Effector memory CD8-positive, alpha-beta T cell (primary cell): ENCODE measurements around the gene IL18R1.

Experiments used
- ATAC-seq: fragments of 150-1000 bp; cut with Tn5 transposase; replicated peaks from 2 replicates; pipeline ENCODE4 v1.10.0; 2021; ENCODE audit warnings: mild to moderate bottlenecking, moderate library complexity
- DNase-seq, 3 experiments: peaks; one replicate each; pipeline ENCODE4 v3.0.0; 2021
- H3K27ac Mint-ChIP-seq, 2 donors: one replicate each; pipeline ENCODE4 v1.8.0; 2022; ENCODE audit warnings: mild to moderate bottlenecking in 2 of 2, mixed read lengths in 2 of 2, moderate library complexity in 2 of 2
- H3K27me3 Mint-ChIP-seq, 2 donors: one replicate each; pipeline ENCODE4 v1.8.0; 2022; ENCODE audit warnings: mixed read lengths in 2 of 2
- H3K36me3 Mint-ChIP-seq: one replicate; pipeline ENCODE4 v1.8.0; 2022; ENCODE audit warnings: mild to moderate bottlenecking, moderate library complexity, mixed read lengths; ENCODE audit not compliant: insufficient read depth
- H3K4me1 Mint-ChIP-seq, 2 donors: one replicate each; pipeline ENCODE4 v1.8.0; 2022; ENCODE audit warnings: low read depth in 2 of 2, mixed read lengths in 2 of 2
- H3K4me3 Mint-ChIP-seq, 2 donors: one replicate each; pipeline ENCODE4 v1.8.0; 2022; ENCODE audit warnings: mild to moderate bottlenecking in 2 of 2, mixed read lengths in 2 of 2, moderate library complexity in 2 of 2
- H3K9me3 Mint-ChIP-seq, 2 donors: one replicate each; pipeline ENCODE4 v1.8.0; 2022; ENCODE audit warnings: mixed read lengths in 2 of 2

IL18R1 gene

GRCh38 chr2:102358496-102358895 lies 2.9 kb downstream of the IL18R1 start:
- H3K27me3 Mint-ChIP-seq = no peaks in the 10 kb centered on the region
- H3K4me3 Mint-ChIP-seq = peak overlapping the region; percentile 98
- H3K9me3 Mint-ChIP-seq = no peaks in the 10 kb centered on the region
- H3K27ac Mint-ChIP-seq = peak overlapping the region; percentile 97 to 99
- peaks cover 34% of the 10 kb centered on the region for H3K36me3 Mint-ChIP-seq
- no peak for DNase-seq
- no peak for ATAC-seq
- peaks cover 37 to 47% of the 10 kb centered on the region in 2 donors for H3K4me1 Mint-ChIP-seq

- no peak for DNase-seq
- Mint-ChIP-seq H3K9me3 (no peaks in the 10 kb centered on the region), H3K27ac (peak overlapping the region; percentile 52 to 97), H3K4me3 (peak overlapping the region; percentile 98), H3K27me3 (no peaks in the 10 kb centered on the region), H3K36me3 (peaks cover 34% of the 10 kb centered on the region), H3K4me1 (peaks cover 37 to 49% of the 10 kb centered on the region in 2 donors)
- no peak for ATAC-seq
Observed at GRCh38 chr2:102359527-102359926, 3.9 kb downstream of the IL18R1 start.

DNA sequence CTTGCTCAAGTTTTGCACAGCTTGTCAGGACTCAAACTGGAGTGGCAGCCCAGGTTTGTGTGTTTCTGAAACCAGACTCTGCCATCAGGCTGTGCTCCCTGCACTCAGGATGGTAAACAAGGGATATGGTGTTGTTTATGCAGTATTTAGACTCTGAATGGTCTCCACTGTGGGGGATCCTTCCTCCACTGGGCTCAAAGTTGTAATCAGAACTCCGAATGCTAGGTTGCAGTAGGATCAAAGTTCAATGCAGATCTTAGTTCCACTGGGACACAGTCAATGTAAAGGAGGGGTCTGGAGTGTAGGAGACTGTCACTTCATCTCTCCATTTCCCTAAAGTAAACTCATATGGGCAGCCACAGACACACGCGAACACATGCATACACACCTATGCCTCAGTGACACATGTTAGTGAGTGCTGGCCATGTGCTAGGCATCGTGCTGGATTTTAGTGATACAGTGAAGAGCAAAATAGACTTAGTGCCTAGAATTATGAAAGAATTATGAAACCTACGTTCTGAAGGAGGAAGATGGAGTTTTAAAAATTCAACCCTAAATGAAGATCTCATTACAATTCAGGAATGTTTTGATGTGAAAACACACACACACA lies 6.1 kb downstream of the IL18R1 start:
- H3K27ac Mint-ChIP-seq = peak overlapping the region in 1 of 2 donors; percentile 31
- peaks cover 2 to 22% of the 10 kb centered on the region in 2 donors for H3K9me3 Mint-ChIP-seq
- peaks cover 49 to 57% of the 10 kb centered on the region in 2 donors for H3K4me1 Mint-ChIP-seq
- H3K27me3 Mint-ChIP-seq = no peaks in the 10 kb centered on the region
- no peak for DNase-seq
- peaks cover 30% of the 10 kb centered on the region for H3K36me3 Mint-ChIP-seq
- no peak for ATAC-seq
- H3K4me3 Mint-ChIP-seq = no peak overlapping the region

GRCh38 chr2:102365763-102366162 lies 10.2 kb downstream of the IL18R1 start:
- peaks cover 39% of the 10 kb centered on the region for H3K36me3 Mint-ChIP-seq
- H3K4me1 Mint-ChIP-seq = peaks cover 57 to 59% of the 10 kb centered on the region in 2 donors
- ATAC-seq = no peak
- H3K4me3 Mint-ChIP-seq = peak overlapping the region in 1 of 2 donors; percentile 73
- no peaks in the 10 kb centered on the region for H3K27me3 Mint-ChIP-seq
- H3K9me3 Mint-ChIP-seq = peaks cover 2 to 22% of the 10 kb centered on the region in 2 donors
- peak overlapping the region; percentile 90 to 91 for H3K27ac Mint-ChIP-seq
- no peak for DNase-seq

DNA sequence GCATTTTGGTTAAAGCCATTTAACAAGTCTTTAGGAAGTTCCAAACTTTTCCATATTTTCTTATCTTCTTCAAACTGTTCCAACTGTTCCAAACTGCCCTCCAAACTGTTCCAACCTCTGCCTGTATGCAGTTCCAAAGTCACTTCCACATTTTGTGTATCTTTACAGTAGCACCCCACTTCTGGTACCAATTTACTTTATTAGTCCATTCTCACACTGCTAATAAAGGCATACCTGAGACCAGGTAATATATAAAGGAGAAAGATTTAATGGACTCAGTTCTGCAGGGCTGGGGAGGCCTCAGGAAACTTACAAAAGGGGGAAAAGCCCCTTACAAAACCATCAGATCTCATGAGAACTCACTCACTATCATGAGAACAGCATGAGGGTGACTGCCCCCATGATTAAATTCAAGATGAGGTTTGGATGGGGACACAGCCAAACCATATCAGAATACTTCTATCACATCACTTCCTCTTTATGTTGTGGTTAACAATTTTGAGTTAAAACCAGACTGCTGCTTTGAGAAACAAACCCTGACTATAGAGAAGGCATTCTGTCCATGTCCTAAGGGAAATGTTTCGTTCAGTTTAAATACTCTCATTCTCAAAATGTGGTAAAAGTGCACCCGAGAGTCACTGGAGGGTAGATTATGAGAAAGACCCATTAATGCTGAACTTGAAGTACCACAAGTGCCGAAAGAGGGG lies 11.0 kb downstream of the IL18R1 start:
- ATAC-seq = peak; percentile 39
- H3K27me3 Mint-ChIP-seq = no peaks in the 10 kb centered on the region
- peaks cover 56 to 58% of the 10 kb centered on the region in 2 donors for H3K4me1 Mint-ChIP-seq
- DNase-seq = peak in 2 of 3 experiments; percentile 14 to 20
- peak overlapping the region; percentile 73 to 80 for H3K4me3 Mint-ChIP-seq
- H3K36me3 Mint-ChIP-seq = peaks cover 43% of the 10 kb centered on the region
- peaks cover 2 to 22% of the 10 kb centered on the region in 2 donors for H3K9me3 Mint-ChIP-seq
- H3K27ac Mint-ChIP-seq = peak overlapping the region; percentile 90 to 91

GRCh38 chr2:102367331-102367971 lies 11.9 kb downstream of the IL18R1 start:
- peaks cover 2 to 22% of the 10 kb centered on the region in 2 donors for H3K9me3 Mint-ChIP-seq
- H3K4me1 Mint-ChIP-seq = peaks cover 50 to 53% of the 10 kb centered on the region in 2 donors
- DNase-seq (peak; percentile 26 to 35 (median 32)), ATAC-seq (peak; percentile 82)
- H3K4me3 Mint-ChIP-seq = peak overlapping the region; percentile 73 to 80
- H3K27me3 Mint-ChIP-seq = no peaks in the 10 kb centered on the region
- peak overlapping the region; percentile 90 to 91 for H3K27ac Mint-ChIP-seq
- peaks cover 36% of the 10 kb centered on the region for H3K36me3 Mint-ChIP-seq

- peak overlapping the region; percentile 73 to 80 for H3K4me3 Mint-ChIP-seq
- H3K4me1 Mint-ChIP-seq = peaks cover 50 to 53% of the 10 kb centered on the region in 2 donors
- ATAC-seq (peak; percentile 30), DNase-seq (peak; percentile 8 to 21 (median 14))
- H3K27ac Mint-ChIP-seq = peak overlapping the region; percentile 90 to 91
- H3K9me3 Mint-ChIP-seq = peaks cover 2 to 22% of the 10 kb centered on the region in 2 donors
- H3K27me3 Mint-ChIP-seq = no peaks in the 10 kb centered on the region
- H3K36me3 Mint-ChIP-seq = peaks cover 29% of the 10 kb centered on the region
Observed at GRCh38 chr2:102368461-102369109, 13.0 kb downstream of the IL18R1 start.

- Mint-ChIP-seq H3K36me3 (peaks cover 37% of the 10 kb centered on the region), H3K27me3 (no peaks in the 10 kb centered on the region), H3K9me3 (peaks cover 2 to 19% of the 10 kb centered on the region in 2 donors), H3K4me3 (no peak overlapping the region), H3K4me1 (peaks cover 48 to 50% of the 10 kb centered on the region in 2 donors), H3K27ac (peak overlapping the region; percentile 90 to 91)
- no peak for ATAC-seq
- no peak for DNase-seq
Observed at GRCh38 chr2:102369866-102370265, 14.3 kb downstream of the IL18R1 start.

- H3K36me3 Mint-ChIP-seq = peaks cover 29% of the 10 kb centered on the region
- ATAC-seq (no peak), DNase-seq (no peak)
- no peak overlapping the region for H3K27ac Mint-ChIP-seq
- H3K4me3 Mint-ChIP-seq = no peak overlapping the region
- peaks cover 6 to 16% of the 10 kb centered on the region in 2 donors for H3K4me1 Mint-ChIP-seq
- peaks cover 0 to 2% of the 10 kb centered on the region in 2 donors for H3K9me3 Mint-ChIP-seq
- H3K27me3 Mint-ChIP-seq = no peaks in the 10 kb centered on the region
Observed at GRCh38 chr2:102376052-102376591, 20.5 kb downstream of the IL18R1 start.

- Mint-ChIP-seq H3K4me3 (no peak overlapping the region), H3K4me1 (peaks cover 5 to 18% of the 10 kb centered on the region in 2 donors), H3K36me3 (peaks cover 14% of the 10 kb centered on the region), H3K9me3 (peaks cover 4 to 15% of the 10 kb centered on the region in 2 donors), H3K27me3 (no peaks in the 10 kb centered on the region), H3K27ac (no peak overlapping the region)
- no peak for DNase-seq
- no peak for ATAC-seq
Observed at GRCh38 chr2:102383722-102384121, 28.1 kb downstream of the IL18R1 start.

GRCh38 chr2:102385522-102385921 lies 29.9 kb downstream of the IL18R1 start:
- H3K4me3 Mint-ChIP-seq = no peak overlapping the region
- H3K36me3 Mint-ChIP-seq = peaks cover 18% of the 10 kb centered on the region
- H3K27me3 Mint-ChIP-seq = no peaks in the 10 kb centered on the region
- peaks cover 4 to 15% of the 10 kb centered on the region in 2 donors for H3K9me3 Mint-ChIP-seq
- DNase-seq (no peak), ATAC-seq (no peak)
- peak overlapping the region in 1 of 2 donors; percentile 39 for H3K27ac Mint-ChIP-seq
- peaks cover 11 to 19% of the 10 kb centered on the region in 2 donors for H3K4me1 Mint-ChIP-seq

- Mint-ChIP-seq H3K4me1 (peaks cover 13 to 17% of the 10 kb centered on the region in 2 donors), H3K27ac (peak overlapping the region in 1 of 2 donors; percentile 39), H3K27me3 (no peaks in the 10 kb centered on the region), H3K9me3 (peaks cover 4 to 15% of the 10 kb centered on the region in 2 donors), H3K36me3 (peaks cover 18% of the 10 kb centered on the region), H3K4me3 (no peak overlapping the region)
- DNase-seq (no peak), ATAC-seq (no peak)
Observed at GRCh38 chr2:102386004-102386403, 30.4 kb downstream of the IL18R1 start.
